ENCODE measurements around the gene SUZ12. TPM values are rescaled to one million over a fixed set of nuclear protein-coding genes. Genes with fewer than 3 reads are reported as not detected.

The SUZ12 gene
- polyA plus RNA-seq, 1 experiment = 24.1 TPM

DNA sequence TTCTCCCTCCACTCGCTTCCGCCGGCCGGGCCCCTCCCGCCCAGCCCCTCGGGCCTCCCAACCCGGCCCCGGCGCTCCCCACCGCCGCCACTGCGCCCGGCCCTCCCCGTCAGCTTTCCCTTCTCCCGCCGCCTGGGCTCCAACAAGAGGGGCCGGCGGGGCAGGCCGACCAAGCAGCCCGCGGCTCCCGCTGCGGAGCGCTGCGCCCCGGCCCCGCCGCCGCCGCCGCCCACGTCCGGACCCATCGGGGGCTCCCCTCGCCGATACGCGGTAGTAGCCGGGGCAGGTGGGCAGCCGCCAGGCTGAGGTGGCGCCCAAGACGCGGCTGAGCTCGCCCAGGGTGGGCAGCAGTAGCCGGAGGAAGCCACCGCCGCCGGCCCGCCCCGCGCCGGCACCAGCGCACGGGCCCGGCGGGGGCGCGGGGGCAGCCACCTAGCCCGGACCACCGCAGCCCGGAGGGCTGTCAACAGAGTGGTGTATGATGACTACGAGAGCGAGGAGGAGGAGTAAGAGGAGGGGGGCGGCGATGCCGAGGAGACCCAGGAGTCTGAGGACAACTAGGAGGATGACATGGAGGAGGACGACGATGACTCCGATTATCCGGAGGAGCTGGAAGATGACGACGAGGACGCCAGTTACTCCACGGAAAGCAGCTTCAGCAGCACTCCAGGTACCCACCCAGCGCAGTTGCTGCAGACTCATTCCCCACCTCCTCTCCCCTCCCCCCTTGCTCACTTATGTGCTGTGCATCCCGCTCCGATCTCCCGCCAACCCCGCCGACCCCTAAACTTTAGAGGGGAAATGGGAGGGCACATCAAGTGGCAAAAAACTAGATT lies 70.9 kb downstream of the SUZ12 start:
- no peaks in the 10 kb centered on the region for H3K27me3 ChIP-seq (ENCODE audit: control insufficient read depth, insufficient read depth, low read length)
- H3K27ac ChIP-seq (ENCODE audit: low read depth, low read length) = no peak overlapping the region
- DNase-seq (ENCODE audit: low read depth, low spot score) = no peak
- TF ChIP-seq, protein P1, sequence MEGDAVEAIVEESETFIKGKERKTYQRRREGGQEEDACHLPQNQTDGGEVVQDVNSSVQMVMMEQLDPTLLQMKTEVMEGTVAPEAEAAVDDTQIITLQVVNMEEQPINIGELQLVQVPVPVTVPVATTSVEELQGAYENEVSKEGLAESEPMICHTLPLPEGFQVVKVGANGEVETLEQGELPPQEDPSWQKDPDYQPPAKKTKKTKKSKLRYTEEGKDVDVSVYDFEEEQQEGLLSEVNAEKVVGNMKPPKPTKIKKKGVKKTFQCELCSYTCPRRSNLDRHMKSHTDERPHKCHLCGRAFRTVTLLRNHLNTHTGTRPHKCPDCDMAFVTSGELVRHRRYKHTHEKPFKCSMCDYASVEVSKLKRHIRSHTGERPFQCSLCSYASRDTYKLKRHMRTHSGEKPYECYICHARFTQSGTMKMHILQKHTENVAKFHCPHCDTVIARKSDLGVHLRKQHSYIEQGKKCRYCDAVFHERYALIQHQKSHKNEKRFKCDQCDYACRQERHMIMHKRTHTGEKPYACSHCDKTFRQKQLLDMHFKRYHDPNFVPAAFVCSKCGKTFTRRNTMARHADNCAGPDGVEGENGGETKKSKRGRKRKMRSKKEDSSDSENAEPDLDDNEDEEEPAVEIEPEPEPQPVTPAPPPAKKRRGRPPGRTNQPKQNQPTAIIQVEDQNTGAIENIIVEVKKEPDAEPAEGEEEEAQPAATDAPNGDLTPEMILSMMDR (IDR thresholded peaks at IDR 0.05; ENCODE audit: low read depth, low read length) = no peak
- no peaks in the 10 kb centered on the region for H3K9me3 ChIP-seq (ENCODE audit: control insufficient read depth, insufficient read depth, low read length)
- ChIA-PET POLR2A (interaction anchor here (0.7 to 1.1 kb wide), 2 partner anchors 131 to 134 kb away, joined by 3 to 4 read pairs; partner anchors contain the start of gene RHOT1), CTCF (interaction anchor here (0.6 to 2.8 kb wide), 12 partner anchors 9 to 1373 kb away, joined by 3 to 15 read pairs (median 4); no protein-coding TSS in a partner anchor)
- peak overlapping the region; percentile 99 for H3K4me3 ChIP-seq (ENCODE audit: low read depth, low read length)

DNA sequence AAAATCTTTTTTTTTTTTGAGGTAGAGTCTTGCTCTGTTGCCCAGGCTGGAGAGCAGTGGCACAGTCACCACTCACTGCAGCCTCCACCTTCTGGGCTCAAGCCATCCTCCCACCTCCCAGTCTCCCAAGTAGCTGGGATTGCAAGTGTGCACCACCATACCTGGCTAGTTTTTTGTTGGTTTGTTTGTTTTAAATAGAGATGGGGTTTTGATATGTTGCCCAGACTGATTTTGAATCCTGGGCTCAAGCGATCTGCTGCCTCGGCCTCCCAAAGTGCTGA lies 72.4 kb downstream of the SUZ12 start:
- H3K9me3 ChIP-seq (ENCODE audit: control insufficient read depth, insufficient read depth, low read length) = no peaks in the 10 kb centered on the region
- H3K4me3 ChIP-seq (ENCODE audit: low read depth, low read length) = peak overlapping the region; percentile 99; the same call in 1 of the 2 replicates
- ChIA-PET POLR2A (interaction anchor here (0.7 kb wide), 2 partner anchors 291 to 1111 kb away, joined by 4 read pairs; no protein-coding TSS in a partner anchor), CTCF (interaction anchor here (0.7 kb wide), 1 partner anchor 97 kb away, joined by 3 read pairs; no protein-coding TSS in a partner anchor)
- TF ChIP-seq, protein P1 (IDR thresholded peaks at IDR 0.05; ENCODE audit: low read depth, low read length) = no peak
- DNase-seq (ENCODE audit: low read depth, low spot score) = no peak
- no peaks in the 10 kb centered on the region for H3K27me3 ChIP-seq (ENCODE audit: control insufficient read depth, insufficient read depth, low read length)
- H3K27ac ChIP-seq (ENCODE audit: low read depth, low read length) = no peak overlapping the region

DNA sequence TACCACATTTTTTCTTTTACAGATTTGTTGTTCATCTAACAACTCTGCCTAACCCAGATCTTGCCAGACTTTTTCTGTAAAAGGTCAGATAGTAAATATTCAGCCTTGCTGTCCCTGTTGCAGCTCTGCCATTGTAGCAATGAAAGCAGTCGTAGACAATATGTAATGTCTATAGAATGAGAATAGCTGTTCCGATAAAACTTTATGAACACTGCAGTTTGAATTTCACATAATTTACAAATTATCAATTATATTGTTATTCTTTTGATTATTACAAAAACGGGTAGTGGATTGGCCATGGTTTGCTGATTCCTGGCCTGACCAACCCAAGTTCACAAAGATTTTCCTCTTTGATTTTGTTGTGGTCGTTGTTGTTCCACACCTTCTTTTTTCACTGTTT lies 73.3 kb downstream of the SUZ12 start:
- ChIA-PET POLR2A (no interaction called here), CTCF (interaction anchor here (0.6 kb wide), 1 partner anchor 25 kb away, joined by 3 read pairs; no protein-coding TSS in a partner anchor)
- no peak overlapping the region for H3K27ac ChIP-seq (ENCODE audit: low read depth, low read length)
- TF ChIP-seq, protein P1 (IDR thresholded peaks at IDR 0.05; ENCODE audit: low read depth, low read length) = no peak
- H3K4me3 ChIP-seq (ENCODE audit: low read depth, low read length) = no peak overlapping the region
- no peaks in the 10 kb centered on the region for H3K9me3 ChIP-seq (ENCODE audit: control insufficient read depth, insufficient read depth, low read length)
- H3K27me3 ChIP-seq (ENCODE audit: control insufficient read depth, insufficient read depth, low read length) = no peaks in the 10 kb centered on the region
- no peak for DNase-seq (ENCODE audit: low read depth, low spot score)

DNA sequence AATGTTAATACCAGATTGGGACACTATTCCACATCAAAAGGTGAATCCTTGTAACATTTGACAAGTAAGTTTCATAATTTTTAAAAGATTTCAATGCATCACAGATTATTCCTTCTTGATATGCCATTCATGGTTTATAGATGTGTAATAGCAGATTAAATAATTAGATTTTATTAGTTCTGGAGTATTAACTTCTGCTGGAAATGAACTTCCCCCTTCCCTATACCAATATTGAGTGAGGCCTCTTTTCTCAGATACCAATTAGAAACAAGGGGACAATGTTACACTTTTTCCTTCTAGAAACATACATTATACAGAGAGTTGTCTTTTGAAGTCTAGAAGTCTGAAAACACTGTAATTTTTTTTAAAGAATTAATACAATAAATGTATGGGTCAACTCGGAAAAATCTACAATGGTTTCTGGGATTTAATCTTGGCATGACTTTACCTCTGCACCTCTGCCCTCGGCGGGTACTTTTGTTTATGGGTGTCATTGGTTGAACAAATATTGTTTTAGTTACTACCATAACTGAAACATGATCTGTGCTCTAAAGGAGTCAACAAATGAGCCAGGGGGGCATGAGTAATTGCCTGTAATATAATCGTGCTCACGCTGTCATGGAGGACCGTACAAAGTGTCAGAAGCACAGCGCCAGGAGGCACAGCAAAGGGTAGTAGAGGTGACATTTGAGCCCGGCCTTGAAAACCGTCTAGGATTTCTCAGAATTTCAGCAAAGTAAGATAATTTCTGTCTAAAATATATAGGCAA lies 78.6 kb downstream of the SUZ12 start:
- no peak overlapping the region for H3K27ac ChIP-seq (ENCODE audit: low read depth, low read length)
- H3K27me3 ChIP-seq (ENCODE audit: control insufficient read depth, insufficient read depth, low read length) = no peaks in the 10 kb centered on the region
- no peak overlapping the region for H3K4me3 ChIP-seq (ENCODE audit: low read depth, low read length)
- no peak for DNase-seq (ENCODE audit: low read depth, low spot score)
- POLR2A ChIA-PET = no interaction called here
- TF ChIP-seq, protein P1 (IDR thresholded peaks at IDR 0.05; ENCODE audit: low read depth, low read length) = no peak
- H3K9me3 ChIP-seq (ENCODE audit: control insufficient read depth, insufficient read depth, low read length) = no peaks in the 10 kb centered on the region
- CTCF ChIA-PET = no interaction called here

Data from AG04450 (cell line).